VCaP (cell line): Measurements from ENCODE around the gene BAD.

Experiments
- H3K27ac ChIP-seq: fragments of 450-650 bp; 2 replicates; pipeline ENCODE4 v1.5.1; 2017
- TF ChIP-seq, protein P1 (sequence below): fragments of 450-650 bp; conservative IDR thresholded peaks from 2 replicates; pipeline ENCODE4 v1.5.1; 2017; ENCODE audit warnings: mild to moderate bottlenecking, moderate library complexity

The BAD gene

GRCh38 chr11:64323373-64323772 lies 38.9 kb upstream of the BAD start:
- TF ChIP-seq, protein P1, sequence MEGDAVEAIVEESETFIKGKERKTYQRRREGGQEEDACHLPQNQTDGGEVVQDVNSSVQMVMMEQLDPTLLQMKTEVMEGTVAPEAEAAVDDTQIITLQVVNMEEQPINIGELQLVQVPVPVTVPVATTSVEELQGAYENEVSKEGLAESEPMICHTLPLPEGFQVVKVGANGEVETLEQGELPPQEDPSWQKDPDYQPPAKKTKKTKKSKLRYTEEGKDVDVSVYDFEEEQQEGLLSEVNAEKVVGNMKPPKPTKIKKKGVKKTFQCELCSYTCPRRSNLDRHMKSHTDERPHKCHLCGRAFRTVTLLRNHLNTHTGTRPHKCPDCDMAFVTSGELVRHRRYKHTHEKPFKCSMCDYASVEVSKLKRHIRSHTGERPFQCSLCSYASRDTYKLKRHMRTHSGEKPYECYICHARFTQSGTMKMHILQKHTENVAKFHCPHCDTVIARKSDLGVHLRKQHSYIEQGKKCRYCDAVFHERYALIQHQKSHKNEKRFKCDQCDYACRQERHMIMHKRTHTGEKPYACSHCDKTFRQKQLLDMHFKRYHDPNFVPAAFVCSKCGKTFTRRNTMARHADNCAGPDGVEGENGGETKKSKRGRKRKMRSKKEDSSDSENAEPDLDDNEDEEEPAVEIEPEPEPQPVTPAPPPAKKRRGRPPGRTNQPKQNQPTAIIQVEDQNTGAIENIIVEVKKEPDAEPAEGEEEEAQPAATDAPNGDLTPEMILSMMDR = no peak
- no peak overlapping the region; the same call in 1 of the 2 replicates for H3K27ac ChIP-seq

GRCh38 chr11:64322925-64323260 lies 38.4 kb upstream of the BAD start:
- TF ChIP-seq, protein P1 = no peak
- H3K27ac ChIP-seq = no peak overlapping the region; the same call in 1 of the 2 replicates

DNA sequence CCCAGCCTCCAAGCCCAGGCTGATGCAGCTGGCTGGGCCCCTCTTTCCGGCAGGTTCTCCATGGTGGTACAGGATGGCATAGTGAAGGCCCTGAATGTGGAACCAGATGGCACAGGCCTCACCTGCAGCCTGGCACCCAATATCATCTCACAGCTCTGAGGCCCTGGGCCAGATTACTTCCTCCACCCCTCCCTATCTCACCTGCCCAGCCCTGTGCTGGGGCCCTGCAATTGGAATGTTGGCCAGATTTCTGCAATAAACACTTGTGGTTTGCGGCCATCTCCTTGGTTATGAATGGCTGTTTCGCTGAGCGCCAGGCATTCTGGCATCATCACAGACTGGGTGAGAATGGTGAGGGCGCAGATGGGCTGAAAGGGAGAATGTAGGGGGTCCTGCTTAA lies 37.1 kb upstream of the BAD start:
- peak overlapping the region; percentile 100 for H3K27ac ChIP-seq
- TF ChIP-seq, protein P1 = no peak

- peak overlapping the region; percentile 100 for H3K27ac ChIP-seq
- TF ChIP-seq, protein P1 = no peak
Observed at GRCh38 chr11:64321026-64321425, 36.6 kb upstream of the BAD start.

DNA sequence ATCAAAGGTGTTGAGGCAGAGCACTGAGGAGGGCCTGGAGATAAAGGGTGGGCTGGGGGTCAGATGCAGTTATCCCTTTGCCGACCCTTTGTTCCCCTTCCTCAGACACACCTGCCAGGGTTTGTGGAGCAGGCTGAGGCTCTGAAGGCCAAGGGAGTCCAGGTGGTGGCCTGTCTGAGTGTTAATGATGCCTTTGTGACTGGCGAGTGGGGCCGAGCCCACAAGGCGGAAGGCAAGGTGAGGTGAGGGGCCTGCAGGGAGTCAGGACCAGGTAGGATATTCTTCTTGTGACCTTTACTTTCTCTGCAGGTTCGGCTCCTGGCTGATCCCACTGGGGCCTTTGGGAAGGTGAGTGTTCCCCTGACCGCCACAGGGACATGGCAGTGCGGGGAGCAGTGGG lies 36.1 kb upstream of the BAD start:
- H3K27ac ChIP-seq = peak overlapping the region; percentile 100
- TF ChIP-seq, protein P1 = no peak

DNA sequence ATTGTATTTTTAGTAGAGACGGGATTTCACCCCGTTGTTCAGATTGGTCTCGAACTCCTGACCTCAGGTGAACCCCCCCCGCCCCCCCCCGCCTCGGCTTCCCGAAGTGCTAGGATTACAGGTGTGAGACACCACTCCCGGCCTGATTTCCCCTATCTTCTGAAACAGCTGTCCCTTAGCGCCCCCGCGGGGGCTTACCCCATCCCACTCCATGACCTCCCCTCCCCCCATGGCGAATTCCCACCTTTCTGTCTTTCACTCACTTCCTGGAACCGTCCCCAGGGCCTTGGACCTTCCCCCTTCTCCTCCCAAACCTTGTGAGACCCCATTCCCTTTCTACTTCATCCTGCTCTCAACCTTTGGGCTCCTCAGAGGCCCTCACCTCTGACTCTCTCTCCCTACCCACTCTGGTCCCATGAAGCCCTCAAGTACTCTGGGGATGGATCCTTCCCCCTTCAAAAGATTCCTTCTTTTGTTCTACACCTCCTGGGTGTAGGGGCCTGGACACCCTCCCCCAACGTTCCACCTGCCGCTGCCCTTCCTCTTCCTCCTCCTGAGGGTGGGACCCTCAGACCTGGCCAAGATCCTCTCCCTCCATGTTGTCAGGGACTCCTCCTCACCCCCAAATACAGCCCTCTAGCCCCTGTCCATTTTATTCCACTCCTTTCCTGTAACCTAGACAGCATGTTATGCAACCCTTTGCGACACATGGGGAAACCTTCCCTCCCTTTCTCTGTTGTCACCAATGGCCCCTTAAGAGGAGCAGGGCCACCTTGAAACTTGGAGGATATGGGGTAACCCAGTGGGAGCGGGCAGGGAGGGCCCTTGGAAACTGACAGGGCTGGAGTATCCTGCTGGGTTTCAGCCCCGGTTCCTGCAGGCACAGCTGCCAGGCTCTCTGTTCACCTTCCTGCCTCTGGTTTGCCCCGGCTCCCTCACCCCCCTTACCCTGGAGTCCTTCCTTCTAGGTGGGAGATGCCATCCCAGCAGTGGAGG lies 34.6 kb upstream of the BAD start:
- peak overlapping the region; percentile 100 for H3K27ac ChIP-seq
- TF ChIP-seq, protein P1 = no peak

DNA sequence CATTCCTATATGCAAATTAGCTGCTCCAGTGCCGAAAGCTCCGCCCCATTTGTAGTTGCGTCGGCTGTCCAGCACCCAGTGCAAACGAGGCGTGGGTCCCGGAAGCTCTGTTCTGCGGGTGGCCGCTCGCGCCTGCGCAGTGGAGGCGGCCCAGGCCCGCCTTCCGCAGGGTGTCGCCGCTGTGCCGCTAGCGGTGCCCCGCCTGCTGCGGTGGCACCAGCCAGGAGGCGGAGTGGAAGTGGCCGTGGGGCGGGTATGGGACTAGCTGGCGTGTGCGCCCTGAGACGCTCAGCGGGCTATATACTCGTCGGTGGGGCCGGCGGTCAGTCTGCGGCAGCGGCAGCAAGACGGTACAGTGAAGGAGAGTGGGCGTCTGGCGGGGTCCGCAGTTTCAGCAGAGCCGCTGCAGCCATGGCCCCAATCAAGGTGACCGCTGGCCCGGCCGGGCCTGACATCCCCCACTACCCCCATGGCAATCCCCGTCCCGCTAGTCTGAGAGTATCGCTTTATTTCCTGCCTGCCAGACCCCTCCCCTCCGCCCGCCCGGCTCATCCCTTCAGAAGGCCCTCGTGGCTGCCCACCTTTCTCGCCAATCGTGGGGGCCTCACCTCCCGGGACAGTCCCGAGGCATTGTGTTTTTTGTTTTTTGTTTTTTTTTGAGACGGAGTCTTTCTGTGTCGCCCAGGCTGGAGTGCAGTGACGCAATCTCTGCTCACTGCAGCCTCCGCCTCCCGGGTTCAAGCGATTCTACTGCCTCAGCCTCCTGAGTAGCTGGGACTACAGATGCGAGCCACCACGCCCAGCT lies 33.7 kb upstream of the BAD start, which contains the start of gene PRDX5:
TSS of gene PRDX5 (plus strand) at position 161 of the 805 bp plus-strand sequence. CDS start at position 256, 95 bp downstream.
- TF ChIP-seq, protein P1 = peak; percentile 90
- peak within 1 kb of the TSS; percentile 100 for H3K27ac ChIP-seq
